Measurements from ENCODE around the gene C1RL.
A peak's percentile ranks its signal among the peaks of the same experiment; 100 is the strongest.

C1RL gene

GRCh38 chr12:7092986-7093460 is 16.0 kb downstream of the C1RL start:
- DNase-seq: no peak

GRCh38 chr12:7092229-7092985 is 16.6 kb downstream of the C1RL start, which contains the start of gene C1R:
Gene C1R, minus strand, starts transcription at chr12:7092445. Its CDS starts 57 bp downstream, at chr12:7092388.
- peak in 33 of 56 donors; percentile 8 to 77 (median 27) for DNase-seq

- no peak for DNase-seq
Measured at GRCh38 chr12:7091660-7092228, 17.3 kb downstream of the C1RL start.

- no peak for DNase-seq
Measured at GRCh38 chr12:7091171-7091570, 17.8 kb downstream of the C1RL start.

- DNase-seq: no peak
Measured at GRCh38 chr12:7090222-7090998, 18.6 kb downstream of the C1RL start.

- DNase-seq: no peak
Measured at GRCh38 chr12:7089196-7089871, 19.7 kb downstream of the C1RL start.

- DNase-seq: no peak
Measured at GRCh38 chr12:7083125-7083524, 25.9 kb downstream of the C1RL start.

GRCh38 chr12:7081037-7081436 is 28.0 kb downstream of the C1RL start:
- DNase-seq: no peak

- DNase-seq: no peak
Measured at GRCh38 chr12:7079826-7080125, 29.2 kb downstream of the C1RL start.

- no peak for DNase-seq
Measured at GRCh38 chr12:7078163-7078562, 30.9 kb downstream of the C1RL start.

- DNase-seq: no peak
Measured at GRCh38 chr12:7076493-7076892, 32.5 kb downstream of the C1RL start.

GRCh38 chr12:7075939-7076338 is 33.1 kb downstream of the C1RL start:
- DNase-seq: no peak

GRCh38 chr12:7075518-7075917 is 33.5 kb downstream of the C1RL start:
- no peak for DNase-seq

GRCh38 chr12:7073946-7074345 is 35.1 kb downstream of the C1RL start:
- DNase-seq: no peak

- DNase-seq: no peak
Measured at GRCh38 chr12:7072554-7072953, 36.5 kb downstream of the C1RL start.

GRCh38 chr12:7072035-7072434 is 37.0 kb downstream of the C1RL start:
- no peak for DNase-seq

GRCh38 chr12:7069386-7069785 is 39.6 kb downstream of the C1RL start:
- DNase-seq: no peak

GRCh38 chr12:7068994-7069346 is 40.0 kb downstream of the C1RL start:
- no peak for DNase-seq

- DNase-seq: no peak
Measured at GRCh38 chr12:7068240-7068993, 40.6 kb downstream of the C1RL start.

GRCh38 chr12:7067096-7067495 is 41.9 kb downstream of the C1RL start:
- DNase-seq: no peak

GRCh38 chr12:7066596-7066995 is 42.4 kb downstream of the C1RL start:
- DNase-seq: no peak

Data from nucleus accumbens (tissue), 56 donors.